NCI-H2029 (cell line): ENCODE results near the gene PSKH1.
"Not testable (repeated sequence)": the region's sequence is repeated elsewhere in the genome, so short reads cannot be mapped to it uniquely, and the experiment has no call there.

Source experiments
- DNase-seq: peaks from one replicate; lab custom pipeline; 2025; lab: John Stamatoyannopoulos, UW

PSKH1 gene

DNA sequence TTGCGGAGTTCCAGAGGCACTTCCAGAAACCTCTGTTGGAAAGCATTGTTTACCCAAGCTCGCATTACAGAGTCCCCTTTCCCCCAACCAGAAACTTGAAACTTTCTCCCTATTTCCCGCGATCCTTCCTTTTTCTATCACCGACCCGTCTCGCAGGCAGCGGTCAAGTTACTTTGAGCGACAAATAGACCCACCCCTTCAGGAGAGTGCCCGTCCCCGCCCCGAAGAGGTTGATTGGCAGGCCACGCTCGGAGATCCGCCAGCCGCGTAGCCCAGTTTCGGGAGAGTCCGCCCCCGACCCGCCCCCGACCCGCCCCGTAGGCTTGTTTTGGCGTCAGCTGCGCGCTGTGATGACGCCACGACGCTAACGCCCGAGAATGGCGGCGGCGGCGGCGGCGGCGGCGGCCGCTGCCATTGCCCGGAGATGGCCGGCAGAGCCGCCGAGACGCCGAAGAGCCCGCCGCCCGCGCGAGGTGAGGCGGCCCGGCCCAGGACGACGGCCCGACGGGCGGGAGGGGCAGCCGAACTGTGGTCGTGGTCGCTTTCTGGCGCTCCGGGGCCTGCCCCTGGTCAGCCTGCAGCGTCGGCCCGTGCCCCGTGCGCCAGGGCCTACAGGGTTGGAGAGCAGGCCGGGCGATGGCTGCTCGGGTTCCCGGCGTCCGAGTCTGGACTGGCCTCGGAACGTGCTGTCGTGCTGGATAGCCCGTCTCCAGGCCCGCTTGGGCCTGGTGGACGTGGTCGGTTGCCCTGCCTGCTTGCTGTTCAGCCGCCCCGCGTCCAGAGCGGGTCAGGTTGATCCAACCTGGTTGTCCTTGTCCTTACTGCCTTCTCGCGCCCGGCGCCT is at the start of gene PSKH1:
PSKH1 (plus strand) TSS at position 356 of the 844 bp plus-strand sequence. CDS start 15,496 bp downstream, outside the sequence.
- peak; percentile 85 for DNase-seq

DNA sequence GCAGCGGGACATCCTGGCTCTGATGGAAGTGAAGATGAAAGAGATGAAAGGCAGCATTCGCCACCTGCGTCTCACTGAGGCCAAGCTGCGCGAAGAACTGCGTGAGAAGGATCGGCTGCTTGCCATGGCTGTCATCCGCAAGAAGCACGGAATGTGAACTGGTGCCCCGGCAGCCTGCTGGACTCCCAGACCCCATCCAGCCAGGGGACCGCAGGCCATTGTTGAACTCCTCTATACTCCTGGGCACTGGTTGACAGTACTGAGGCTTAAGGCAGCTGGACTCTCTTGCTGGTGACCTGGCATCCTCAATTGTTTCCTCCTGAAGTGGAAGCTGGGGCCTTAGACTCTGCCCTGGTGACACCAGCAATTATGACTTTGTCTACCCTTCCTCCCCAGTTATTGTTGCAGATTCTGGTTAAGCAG is 49.7 kb upstream of the PSKH1 start:
- no peak for DNase-seq

DNA sequence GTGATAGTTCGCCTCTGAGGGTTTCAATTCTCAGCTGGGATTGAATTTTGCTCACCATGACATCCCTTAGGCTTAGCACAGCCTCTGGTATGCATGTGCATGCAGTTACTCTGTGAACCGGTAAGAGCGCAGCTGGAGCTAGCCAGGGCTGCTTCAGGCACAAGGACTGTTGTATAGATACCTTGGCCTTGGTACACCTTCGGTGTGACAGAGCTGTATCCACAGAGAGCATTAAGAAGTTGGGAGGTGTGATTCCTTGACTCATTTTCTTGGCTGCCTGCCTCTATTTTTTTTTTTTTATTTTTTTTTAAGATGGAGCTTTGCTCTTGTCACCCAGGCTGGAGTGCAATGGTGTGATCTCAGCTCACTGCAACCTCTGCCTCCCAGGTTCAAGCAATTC is 48.6 kb upstream of the PSKH1 start:
- no peak for DNase-seq

- DNase-seq: no peak
These were observed 47.6 kb upstream of the PSKH1 start for GRCh38 chr16:67845291-67846062.

DNA sequence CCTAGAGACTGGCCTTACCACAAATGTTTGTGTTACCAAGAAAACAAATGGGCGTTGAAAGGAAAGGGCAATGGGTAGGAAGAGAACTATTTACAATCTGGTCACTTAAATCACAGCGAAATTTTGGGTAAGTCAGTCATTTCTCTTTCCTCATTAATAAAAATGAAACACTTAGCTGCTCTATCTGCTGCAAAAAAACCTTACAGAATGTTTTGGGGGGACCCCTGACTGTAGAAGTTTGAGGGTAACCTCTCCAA is 47.1 kb upstream of the PSKH1 start:
- DNase-seq: no peak

DNA sequence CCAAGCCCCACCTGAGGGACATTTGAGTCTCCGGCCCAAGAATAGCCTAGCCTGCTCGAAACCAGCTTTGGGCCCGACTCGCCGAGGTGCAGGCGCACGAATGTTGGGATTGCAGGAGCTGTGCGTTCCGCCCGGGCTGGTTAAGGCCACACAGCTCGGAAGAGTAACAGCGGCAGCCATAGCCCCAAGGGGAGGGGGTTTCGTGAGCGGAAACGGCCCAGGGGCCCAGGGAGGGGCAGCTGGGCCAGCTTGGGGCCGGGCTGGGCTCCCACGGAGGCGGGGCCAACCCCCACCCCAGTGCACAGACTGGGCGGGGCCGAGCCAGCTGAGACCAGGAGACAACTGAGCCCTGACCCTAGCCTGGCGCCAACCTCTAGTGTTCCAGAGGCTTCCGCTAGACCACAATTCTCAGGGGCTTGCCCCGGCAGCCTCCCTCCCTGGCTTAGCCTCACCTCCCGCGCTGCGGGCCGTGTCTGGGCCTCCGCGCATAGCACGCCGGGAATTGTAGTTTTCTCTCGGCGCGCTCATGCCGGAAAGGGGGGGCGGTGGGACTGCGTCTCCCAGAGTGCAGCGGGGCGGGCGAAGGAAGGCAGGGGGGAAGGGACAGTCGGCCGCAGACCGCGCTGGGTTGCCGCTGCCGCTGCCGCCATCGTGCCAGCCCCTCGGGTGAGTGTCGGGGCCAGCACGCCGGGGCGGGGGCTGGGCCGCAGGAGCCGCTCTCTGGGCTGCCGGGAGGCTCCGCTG is 46.6 kb upstream of the PSKH1 start, which contains the start of gene NUTF2:
NUTF2 (plus strand) TSS at position 614 of the 744 bp plus-strand sequence. CDS start 18,198 bp downstream, outside the sequence.
- peak; percentile 85 for DNase-seq

DNA sequence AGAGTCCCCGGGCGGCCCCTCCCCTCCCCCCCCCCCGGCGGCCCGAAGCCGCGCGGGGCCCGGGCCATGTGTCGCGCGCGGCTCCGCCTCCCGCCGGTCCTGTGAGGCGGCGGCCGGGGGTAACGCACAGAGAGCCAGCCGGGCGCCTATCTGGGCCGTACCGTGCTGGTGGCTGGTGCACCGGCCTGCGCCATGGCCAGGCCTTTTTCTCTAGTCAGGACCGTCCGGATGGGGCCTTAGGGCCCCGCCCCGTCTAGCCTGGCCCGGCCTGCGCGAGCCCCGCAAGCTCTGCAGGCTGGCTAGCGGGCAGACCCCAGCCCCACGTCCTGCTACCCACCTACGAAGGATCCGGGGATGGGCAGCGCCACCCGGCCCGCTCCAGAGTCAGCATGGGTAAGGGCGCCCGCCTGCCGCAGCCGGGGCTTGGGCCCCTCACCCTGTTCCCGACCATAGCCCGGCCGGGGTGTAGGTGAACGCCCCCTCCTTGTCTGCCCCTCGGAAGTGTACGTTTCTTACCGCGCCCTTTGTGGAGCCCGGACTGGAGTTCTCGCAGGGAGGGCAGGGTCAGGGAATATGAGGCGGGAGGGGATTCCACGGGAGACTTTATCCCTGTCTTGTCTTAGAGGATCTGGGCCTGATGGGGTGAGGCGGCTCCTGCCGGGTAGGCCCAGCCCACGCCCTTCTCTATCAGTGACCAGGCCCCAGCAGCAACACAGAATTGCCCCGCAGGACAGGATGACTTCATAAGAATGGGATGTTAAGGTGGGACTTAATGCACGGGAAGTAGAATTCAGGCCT is 45.8 kb upstream of the PSKH1 start, which contains the start of gene CENPT:
CENPT (minus strand) TSS at position 630 of the 798 bp plus-strand sequence. CDS start 13,834 bp downstream, outside the sequence.
- no peak for DNase-seq

DNA sequence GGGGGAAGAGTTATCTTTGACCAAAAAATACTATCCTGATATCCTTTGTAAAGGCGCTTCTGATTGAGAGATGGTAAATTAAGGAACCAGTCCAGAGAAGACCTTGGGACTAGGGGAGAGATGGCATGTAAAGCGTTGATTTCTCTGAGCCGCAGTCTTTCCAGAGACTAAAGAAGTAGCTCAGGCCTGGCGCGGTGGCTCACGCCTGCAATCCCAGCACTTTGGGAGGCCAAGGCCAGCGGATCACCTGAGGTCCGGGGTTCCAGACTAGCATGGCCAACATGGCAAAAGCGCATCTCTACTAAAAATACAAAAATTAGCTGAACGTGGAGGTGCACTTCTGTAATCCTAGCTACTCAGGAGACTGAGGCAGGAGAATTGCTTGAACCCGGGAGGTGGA is 44.9 kb upstream of the PSKH1 start:
- no peak for DNase-seq

GRCh38 chr16:67853670-67854069 is 39.4 kb upstream of the PSKH1 start:
- DNase-seq: no peak

DNA sequence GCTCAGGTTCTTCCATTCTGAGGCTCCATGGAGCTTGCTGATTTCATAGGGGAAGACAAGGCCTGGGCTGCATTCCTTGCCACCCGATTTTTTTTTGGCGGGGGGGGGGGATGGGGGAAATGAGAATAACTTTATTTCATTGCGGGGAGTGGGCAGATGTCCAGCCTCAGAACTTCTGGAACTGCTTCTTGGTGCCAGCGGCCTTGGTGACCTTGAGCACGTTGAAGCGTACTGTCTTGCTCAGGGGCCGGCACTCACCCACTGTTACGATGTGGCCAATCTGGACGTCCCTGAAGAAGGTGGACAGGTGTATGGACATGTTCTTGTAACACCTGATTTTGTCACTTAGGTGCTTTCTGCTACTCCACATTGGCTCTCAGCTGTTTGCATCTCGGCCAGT is 37.3 kb upstream of the PSKH1 start:
- no peak for DNase-seq

DNA sequence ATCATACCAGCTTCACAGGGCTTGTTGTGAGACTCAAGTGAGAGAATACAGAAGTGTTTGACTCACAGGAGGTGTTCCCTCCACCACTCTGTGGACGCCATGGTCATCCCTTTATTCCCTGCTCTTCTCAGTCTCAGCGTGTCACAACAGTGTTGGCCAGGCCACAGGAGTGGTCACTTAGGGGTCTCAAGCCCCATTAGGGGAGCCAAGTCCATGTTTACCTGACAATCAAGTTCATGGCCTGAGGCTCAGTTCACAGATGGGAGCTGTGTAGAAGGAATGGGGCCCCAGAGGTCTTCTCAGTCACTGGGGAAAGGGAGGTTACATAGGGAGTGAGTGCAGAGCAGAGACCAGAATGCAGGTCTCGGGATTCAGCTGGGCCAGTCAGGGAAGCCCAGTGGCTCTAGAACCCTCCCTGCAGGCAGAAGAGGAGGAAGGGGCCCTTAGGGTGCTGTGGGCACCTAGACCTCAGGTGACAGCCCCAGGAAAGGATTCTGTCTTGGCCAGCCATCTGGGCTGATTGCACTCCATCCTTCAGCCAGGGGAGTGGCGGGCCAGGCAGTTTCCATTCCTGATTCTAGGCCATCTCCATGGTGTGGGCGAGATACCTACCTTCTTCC is 36.0 kb upstream of the PSKH1 start:
- no peak for DNase-seq

DNA sequence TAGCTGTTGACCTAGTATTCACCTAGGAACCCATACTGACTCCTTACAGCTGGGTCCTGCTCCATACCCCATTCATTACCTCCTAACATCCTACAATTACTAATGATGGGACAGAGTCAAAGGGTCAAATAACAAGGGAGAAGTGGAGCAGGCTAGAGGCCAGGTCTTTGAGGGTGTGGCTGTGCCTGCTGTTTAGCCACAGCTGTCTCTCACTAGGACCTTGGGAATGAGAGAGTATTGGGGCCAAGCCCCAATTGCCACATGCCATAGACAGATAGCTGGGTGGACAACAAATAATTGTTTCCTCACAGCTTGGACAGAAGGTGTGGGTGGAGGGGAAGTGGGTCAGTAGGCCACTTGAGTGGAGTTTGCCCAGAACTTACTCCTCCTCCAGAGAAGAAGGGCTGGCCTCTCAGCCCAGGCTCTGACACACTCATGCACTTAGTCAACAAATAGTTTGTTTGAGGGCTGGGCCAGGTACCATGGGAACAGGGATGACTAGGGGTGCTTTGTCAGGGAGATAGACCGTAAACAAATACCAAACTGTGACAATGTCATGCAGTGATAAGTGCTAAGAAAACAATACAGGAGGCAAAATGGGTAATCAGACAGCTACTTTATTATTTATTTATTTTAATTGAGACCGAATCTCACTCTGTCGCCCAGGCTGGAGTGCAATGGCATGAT is 35.4 kb upstream of the PSKH1 start:
- DNase-seq: peak; percentile 62

- DNase-seq: no peak
These were observed 34.6 kb upstream of the PSKH1 start for GRCh38 chr16:67858500-67858899.

GRCh38 chr16:67860589-67861398 is 32.3 kb upstream of the PSKH1 start:
- DNase-seq: no peak

DNA sequence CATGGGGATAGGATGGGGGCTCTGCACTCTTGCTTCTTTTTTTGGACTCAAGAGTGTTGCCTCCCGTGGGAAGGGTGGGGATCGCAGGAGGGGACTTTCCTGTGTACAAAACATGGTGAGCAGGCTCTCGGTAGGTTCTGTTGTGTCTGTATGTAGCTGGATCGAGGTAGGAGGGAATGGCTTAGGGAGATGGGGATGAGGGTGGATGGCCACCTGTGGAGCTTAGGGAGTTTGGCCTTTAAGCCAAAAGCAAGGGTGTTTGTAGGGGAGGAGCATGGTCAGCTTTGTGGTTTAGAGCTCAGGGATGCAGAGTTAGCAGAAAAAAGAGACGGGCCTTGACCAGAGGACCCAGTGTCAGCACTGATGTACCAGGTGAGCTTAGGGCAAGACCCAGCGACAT is 31.2 kb upstream of the PSKH1 start:
- no peak for DNase-seq

DNA sequence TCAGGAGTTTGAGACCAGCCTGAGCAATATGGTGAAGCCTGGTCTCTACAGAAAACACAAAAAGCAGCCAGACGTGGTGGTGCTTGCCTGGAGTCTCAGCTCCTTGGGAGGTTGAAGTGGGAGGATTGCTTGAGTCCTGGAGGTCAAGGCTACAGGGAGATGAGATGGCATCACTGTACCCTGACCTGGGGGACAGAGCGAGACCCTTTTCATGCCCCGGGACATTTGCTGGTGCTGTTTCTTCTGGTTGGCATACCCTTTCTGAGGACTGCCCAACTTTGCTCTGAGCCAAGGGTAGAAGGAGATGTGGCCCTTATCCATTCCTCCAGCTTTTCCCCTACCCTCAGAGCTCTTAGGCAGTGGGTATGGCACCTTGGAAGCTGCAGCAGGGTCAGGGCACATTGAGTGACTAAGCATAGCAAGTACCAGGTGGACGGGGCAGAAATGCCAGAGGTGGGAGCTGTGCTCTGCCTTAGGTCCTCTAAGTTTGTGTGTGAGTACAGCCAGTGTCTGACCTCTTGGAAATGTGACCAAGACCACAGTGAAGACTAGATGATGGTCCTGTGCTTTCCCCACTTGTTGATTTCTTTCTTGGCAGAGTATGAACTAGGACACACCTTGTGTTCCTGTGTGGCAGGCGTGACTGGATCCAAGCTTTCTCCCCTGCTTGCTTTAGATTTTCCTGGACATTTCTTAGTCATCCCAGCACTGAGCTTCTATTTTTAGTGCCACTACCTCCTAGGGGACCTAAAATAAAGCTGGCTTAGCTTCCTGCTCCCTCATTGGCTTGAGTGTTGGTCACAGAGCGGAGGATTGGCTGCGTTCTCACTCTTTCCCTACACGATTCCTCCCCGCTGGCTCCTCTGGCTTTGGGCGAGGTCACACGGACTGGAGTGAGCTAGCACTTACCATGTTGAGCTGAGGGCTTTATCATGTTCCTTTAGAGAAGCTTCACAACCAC is 30.2 kb upstream of the PSKH1 start:
- no peak for DNase-seq

DNA sequence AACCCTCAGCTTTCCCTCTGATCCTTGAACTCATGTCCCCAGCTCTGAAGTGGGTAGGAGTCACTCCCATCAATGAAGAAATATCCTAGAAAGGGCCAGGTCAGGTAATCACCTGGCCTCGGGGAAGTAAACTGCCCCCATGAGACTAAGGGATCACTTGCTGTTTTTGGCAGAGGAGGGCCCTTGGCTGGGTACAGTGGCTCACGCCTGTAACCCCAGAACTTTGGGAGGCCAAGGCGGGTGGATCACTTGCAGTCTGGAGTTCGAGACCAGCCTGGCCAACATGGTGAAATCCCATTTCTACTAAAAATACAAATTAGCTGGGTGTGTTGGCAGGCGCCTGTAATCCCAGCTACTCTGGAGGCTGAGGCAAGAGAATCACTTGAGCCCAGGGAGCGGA is 29.0 kb upstream of the PSKH1 start:
- not testable (repeated sequence) for DNase-seq

DNA sequence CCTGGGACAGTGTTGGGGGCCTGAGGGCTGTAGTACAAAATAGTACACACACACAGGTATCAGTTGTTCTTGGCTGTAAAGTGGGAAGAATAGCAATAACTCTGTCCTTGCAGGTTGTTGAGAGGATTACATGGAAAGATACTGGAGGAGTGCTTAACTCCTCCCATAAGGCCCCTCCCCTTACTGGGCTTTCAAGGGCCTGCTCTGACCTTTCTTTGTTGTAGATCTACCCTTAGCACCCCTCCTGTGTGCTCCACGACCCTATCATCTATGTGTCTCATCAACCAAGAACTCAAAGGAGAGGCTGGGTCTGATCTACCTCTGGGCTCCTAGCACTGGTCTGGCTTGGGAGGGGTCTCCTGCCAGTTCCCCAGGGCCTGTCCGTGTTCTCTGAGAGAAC is 28.5 kb upstream of the PSKH1 start:
- no peak for DNase-seq

- DNase-seq: no peak
These were observed 27.7 kb upstream of the PSKH1 start for GRCh38 chr16:67865318-67865717.
